ENCODE results near the gene DNAJC6. TPM values are rescaled to one million over a fixed set of nuclear protein-coding genes. Genes with fewer than 3 reads are reported as not detected.

The DNAJC6 gene
- total and polyA plus RNA-seq, 7 donors = 0.09 to 2.2 (median 0.46) TPM

DNA sequence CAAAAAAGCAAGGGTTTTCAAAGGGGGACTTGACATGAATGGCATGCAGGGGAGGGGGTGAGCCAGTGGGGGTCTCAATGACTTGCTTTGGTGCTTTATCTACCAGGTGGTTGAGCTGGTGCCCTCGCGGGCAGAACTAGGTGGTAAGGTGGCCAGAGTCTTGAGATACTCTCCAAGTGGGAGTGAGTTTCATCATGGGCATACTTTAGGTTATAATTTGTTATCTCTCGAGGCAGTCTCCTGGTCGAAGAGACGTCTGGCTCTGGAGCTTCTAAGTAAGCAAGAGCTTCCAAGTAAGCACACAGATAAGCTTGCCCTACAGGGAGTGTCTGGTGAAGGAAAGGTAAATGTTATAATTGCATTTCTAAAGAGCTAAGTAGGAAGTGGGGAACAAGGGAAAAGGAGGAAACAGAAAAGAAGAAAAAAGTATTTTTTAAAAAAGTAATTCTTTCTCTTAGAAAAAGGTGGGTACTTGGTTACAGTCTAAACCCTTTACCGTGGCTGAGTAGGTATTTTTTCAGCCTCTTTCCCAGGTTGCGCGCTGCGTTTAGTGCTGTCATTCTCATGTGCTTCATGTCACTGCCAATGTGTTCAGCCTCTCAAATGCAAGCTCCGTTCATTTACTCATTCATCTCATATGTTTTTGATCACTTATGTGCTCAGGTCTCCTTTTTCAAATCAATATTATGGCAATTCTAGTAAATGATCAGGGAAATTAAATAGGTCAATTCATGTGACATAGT is 31.6 kb upstream of the DNAJC6 start:
- no peak for ATAC-seq
- TF ChIP-seq, protein P1, sequence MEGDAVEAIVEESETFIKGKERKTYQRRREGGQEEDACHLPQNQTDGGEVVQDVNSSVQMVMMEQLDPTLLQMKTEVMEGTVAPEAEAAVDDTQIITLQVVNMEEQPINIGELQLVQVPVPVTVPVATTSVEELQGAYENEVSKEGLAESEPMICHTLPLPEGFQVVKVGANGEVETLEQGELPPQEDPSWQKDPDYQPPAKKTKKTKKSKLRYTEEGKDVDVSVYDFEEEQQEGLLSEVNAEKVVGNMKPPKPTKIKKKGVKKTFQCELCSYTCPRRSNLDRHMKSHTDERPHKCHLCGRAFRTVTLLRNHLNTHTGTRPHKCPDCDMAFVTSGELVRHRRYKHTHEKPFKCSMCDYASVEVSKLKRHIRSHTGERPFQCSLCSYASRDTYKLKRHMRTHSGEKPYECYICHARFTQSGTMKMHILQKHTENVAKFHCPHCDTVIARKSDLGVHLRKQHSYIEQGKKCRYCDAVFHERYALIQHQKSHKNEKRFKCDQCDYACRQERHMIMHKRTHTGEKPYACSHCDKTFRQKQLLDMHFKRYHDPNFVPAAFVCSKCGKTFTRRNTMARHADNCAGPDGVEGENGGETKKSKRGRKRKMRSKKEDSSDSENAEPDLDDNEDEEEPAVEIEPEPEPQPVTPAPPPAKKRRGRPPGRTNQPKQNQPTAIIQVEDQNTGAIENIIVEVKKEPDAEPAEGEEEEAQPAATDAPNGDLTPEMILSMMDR (IDR thresholded peaks at IDR 0.05) = no peak
- Histone ChIP-seq H3K36me3 (ENCODE audit: insufficient read depth in 1 of 2, low read depth in 1 of 2) (no peaks in the 10 kb centered on the region), H3K27me3 (ENCODE audit: insufficient read depth in 3 of 3, low read length in 2 of 3) (peaks cover 0 to 5% (median 0%) of the 10 kb centered on the region in 3 donors), H3K4me1 (peaks cover 5% of the 10 kb centered on the region), H3K27ac (no peak overlapping the region), H3K9me3 (no peaks in the 10 kb centered on the region), H3K4me3 (no peak overlapping the region)
- intact Hi-C loops (cut with DNase I) = no loop called here
- no peak for DNase-seq
- WGBS, 3 donors = 46 to 54% (median 49%) methylated on average over 10 of the region's 10 CpGs

DNA sequence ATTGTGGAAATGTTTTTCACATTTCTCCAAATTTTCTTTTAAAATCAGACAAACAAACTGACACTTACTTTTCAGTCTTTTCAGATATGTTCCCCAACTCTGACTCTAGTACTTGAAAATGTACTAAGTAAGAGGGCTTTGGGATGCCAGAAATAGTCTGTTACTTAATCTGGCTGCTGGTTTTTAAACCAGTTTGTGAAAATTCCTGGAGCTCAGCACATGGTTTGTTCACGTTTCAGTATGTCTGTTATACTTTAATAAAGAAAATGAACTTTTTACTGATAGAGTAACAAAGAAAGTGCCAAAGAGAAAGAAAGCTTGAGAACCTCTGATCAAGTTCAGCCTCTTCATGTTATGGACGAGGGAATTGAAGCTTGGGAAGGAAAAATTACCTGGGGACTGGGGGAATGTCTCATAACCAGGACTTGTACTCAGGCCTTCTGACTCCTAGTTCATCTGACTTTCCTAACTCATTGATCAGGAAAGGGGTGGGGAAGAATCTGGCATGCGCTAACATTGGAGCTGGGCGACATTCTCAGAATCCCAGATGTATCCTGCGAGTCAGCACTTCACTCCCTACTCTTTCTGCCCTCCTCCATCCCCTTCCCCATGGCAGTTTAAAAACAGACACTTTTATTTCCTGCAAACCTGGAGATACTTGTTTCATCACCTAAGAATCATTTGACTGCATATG is 30.8 kb upstream of the DNAJC6 start:
- intact Hi-C loops (cut with DNase I) = no loop called here
- TF ChIP-seq, protein P1 (IDR thresholded peaks at IDR 0.05) = no peak
- Histone ChIP-seq H3K4me1 (peaks cover 5% of the 10 kb centered on the region), H3K4me3 (no peak overlapping the region), H3K9me3 (no peaks in the 10 kb centered on the region), H3K27me3 (ENCODE audit: insufficient read depth in 3 of 3, low read length in 2 of 3) (peaks cover 0 to 5% (median 0%) of the 10 kb centered on the region in 3 donors), H3K27ac (no peak overlapping the region), H3K36me3 (ENCODE audit: insufficient read depth in 1 of 2, low read depth in 1 of 2) (no peaks in the 10 kb centered on the region)
- DNase-seq (no peak), ATAC-seq (no peak)
- WGBS, 3 donors = 25 to 33% (median 27%) methylated on average over 5 of the region's 5 CpGs

DNA sequence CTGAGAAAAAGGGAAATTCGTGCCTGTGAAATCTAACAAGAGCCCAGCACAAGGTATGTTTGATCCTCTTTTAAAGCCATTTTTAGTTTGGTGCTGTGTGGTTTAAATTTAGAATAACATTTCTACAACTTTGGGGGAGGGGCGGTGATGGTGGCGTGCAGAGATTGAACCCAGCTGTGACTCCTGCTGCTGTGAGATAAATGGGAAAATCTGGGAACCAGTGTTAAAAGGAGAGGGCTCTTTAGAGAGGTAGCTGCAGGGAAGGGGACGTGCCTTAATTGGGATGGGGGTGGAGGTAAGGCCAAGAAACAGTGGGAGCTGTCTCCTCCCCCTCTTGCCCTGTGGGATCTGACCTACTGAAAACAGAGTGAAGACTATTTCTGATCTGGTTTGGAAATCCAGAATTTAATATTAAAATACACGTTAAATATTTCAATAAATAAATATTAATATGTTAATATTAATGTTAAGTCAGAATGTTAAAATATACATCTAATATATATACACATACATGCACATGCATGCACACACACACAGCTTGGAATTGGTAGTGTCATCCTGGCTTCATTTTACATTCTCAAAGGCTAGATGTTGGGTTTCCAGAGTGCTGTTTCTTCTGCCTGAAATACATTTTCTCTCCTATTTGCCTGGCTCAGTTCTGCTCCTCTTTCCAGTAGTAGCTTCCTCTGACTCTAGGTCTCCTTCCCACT is 30.1 kb upstream of the DNAJC6 start:
- peaks cover 0 to 5% (median 0%) of the 10 kb centered on the region in 3 donors for H3K27me3 ChIP-seq (ENCODE audit: insufficient read depth in 3 of 3, low read length in 2 of 3)
- intact Hi-C loops (cut with DNase I) = no loop called here
- H3K4me1 ChIP-seq = peaks cover 5% of the 10 kb centered on the region
- no peaks in the 10 kb centered on the region for H3K9me3 ChIP-seq
- 28 to 35% (median 28%) methylated on average over 5 of the region's 5 CpGs for WGBS, 3 donors
- no peak overlapping the region for H3K27ac ChIP-seq
- TF ChIP-seq, protein P1 (IDR thresholded peaks at IDR 0.05) = no peak
- no peaks in the 10 kb centered on the region for H3K36me3 ChIP-seq (ENCODE audit: insufficient read depth in 1 of 2, low read depth in 1 of 2)
- ATAC-seq (no peak), DNase-seq (no peak)
- no peak overlapping the region for H3K4me3 ChIP-seq

DNA sequence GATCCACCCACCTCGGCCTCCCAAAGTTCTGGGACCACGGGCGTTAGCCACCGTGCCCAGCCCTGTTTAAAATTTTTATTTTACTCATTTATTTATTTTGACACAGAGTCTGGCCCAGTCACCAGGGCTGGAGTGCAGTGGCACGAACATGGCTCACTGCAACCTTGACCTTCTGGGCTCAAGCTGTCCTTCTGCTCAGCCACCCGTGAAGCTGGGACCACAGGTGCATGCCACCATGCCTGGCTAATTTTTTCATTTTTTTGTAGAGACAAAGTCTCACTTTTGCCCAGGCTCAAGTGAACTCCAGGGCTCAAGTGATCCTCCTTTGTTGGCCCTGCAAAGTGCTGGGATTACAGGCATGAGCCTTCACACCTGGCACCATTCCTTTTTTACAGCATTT is 27.5 kb upstream of the DNAJC6 start:
- 60 to 66% (median 62%) methylated on average over 6 of the region's 6 CpGs for WGBS, 3 donors
- Histone ChIP-seq H3K27me3 (ENCODE audit: insufficient read depth in 3 of 3, low read length in 2 of 3) (peaks cover 0 to under 1% (median 0%) of the 10 kb centered on the region in 3 donors), H3K4me1 (peaks cover 5% of the 10 kb centered on the region), H3K9me3 (no peaks in the 10 kb centered on the region), H3K27ac (no peak overlapping the region), H3K4me3 (no peak overlapping the region), H3K36me3 (ENCODE audit: insufficient read depth in 1 of 2, low read depth in 1 of 2) (no peaks in the 10 kb centered on the region)
- no peak for ATAC-seq
- intact Hi-C loops (cut with DNase I) = no loop called here
- DNase-seq = no peak
- TF ChIP-seq, protein P1 (IDR thresholded peaks at IDR 0.05) = no peak
